ENCODE data around the gene TEAD4.
"Not testable (repeated sequence)": the region's sequence is repeated elsewhere in the genome, so short reads cannot be mapped to it uniquely, and the experiment has no call there.

Gene TEAD4

GRCh38 chr12:3048540-3048939, 89.3 kb downstream of the TEAD4 start:
- no peak for DNase-seq (ENCODE audit: low spot score)

GRCh38 chr12:3049176-3049575, 90.0 kb downstream of the TEAD4 start:
- DNase-seq (ENCODE audit: low spot score): no peak

GRCh38 chr12:3049611-3050249, 90.5 kb downstream of the TEAD4 start:
- DNase-seq (ENCODE audit: low spot score): no peak

GRCh38 chr12:3054374-3054773, 95.2 kb downstream of the TEAD4 start:
- no peak for DNase-seq (ENCODE audit: low spot score)

- DNase-seq (ENCODE audit: low spot score): no peak
Observed at GRCh38 chr12:3055026-3055703, 96.0 kb downstream of the TEAD4 start.

GRCh38 chr12:3055704-3056467, 96.7 kb downstream of the TEAD4 start:
- DNase-seq (ENCODE audit: low spot score): no peak

GRCh38 chr12:3061059-3061458, 101.9 kb downstream of the TEAD4 start:
- no peak for DNase-seq (ENCODE audit: low spot score)

GRCh38 chr12:3061501-3062215, 102.5 kb downstream of the TEAD4 start:
- DNase-seq (ENCODE audit: low spot score): no peak

GRCh38 chr12:3065300-3065699, 106.1 kb downstream of the TEAD4 start:
- no peak for DNase-seq (ENCODE audit: low spot score)

GRCh38 chr12:3065846-3066245, 106.6 kb downstream of the TEAD4 start:
- not testable (repeated sequence) for DNase-seq (ENCODE audit: low spot score)

- DNase-seq (ENCODE audit: low spot score): no peak
Observed at GRCh38 chr12:3069714-3070113, 110.5 kb downstream of the TEAD4 start.

- DNase-seq (ENCODE audit: low spot score): no peak
Observed at GRCh38 chr12:3071107-3071506, 111.9 kb downstream of the TEAD4 start.

GRCh38 chr12:3071710-3072109, 112.5 kb downstream of the TEAD4 start:
- DNase-seq (ENCODE audit: low spot score): no peak

- DNase-seq (ENCODE audit: low spot score): peak; percentile 62
Observed at GRCh38 chr12:3073438-3074250, 114.4 kb downstream of the TEAD4 start.

- no peak for DNase-seq (ENCODE audit: low spot score)
Observed at GRCh38 chr12:3075315-3075714, 116.1 kb downstream of the TEAD4 start.

- peak; percentile 39 for DNase-seq (ENCODE audit: low spot score)
Observed at GRCh38 chr12:3076730-3077571, 117.8 kb downstream of the TEAD4 start, which contains the start of gene TSPAN9. TSS of gene TSPAN9 (plus strand) at chr12:3077379. CDS start at chr12:3201194, 123,815 bp downstream.

- no peak for DNase-seq (ENCODE audit: low spot score)
Observed at GRCh38 chr12:3077572-3078081, 118.4 kb downstream of the TEAD4 start.

- no peak for DNase-seq (ENCODE audit: low spot score)
Observed at GRCh38 chr12:3078086-3078820, 119.1 kb downstream of the TEAD4 start.

GRCh38 chr12:3081091-3081490, 121.9 kb downstream of the TEAD4 start:
- DNase-seq (ENCODE audit: low spot score): no peak

GRCh38 chr12:3081886-3082285, 122.7 kb downstream of the TEAD4 start:
- no peak for DNase-seq (ENCODE audit: low spot score)

Data from globus pallidus (tissue), 1 donor.